ENCODE data around the gene MAFF. TPM values are rescaled to one million over a fixed set of nuclear protein-coding genes. Genes with fewer than 3 reads are reported as not detected.
"Not testable (repeated sequence)": the region's sequence is repeated elsewhere in the genome, so short reads cannot be mapped to it uniquely, and the experiment has no call there.

MAFF gene
- total and polyA plus RNA-seq, 7 experiments from 2014 or later = 1.6 to 72.6 (median 5.1) TPM

GRCh38 chr22:38176170-38176741 lies 25.5 kb upstream of the MAFF start:
- Histone ChIP-seq H3K36me3 (ENCODE audit: control insufficient read depth in 2 of 3, insufficient read depth in 3 of 3, low read length in 3 of 3) (no peaks in the 10 kb centered on the region), H3K9me3 (ENCODE audit: control insufficient read depth in 2 of 3, low read length in 3 of 3) (no peaks in the 10 kb centered on the region), H3K27me3 (ENCODE audit: control insufficient read depth in 2 of 2, insufficient read depth in 2 of 2, low read length in 2 of 2) (no peaks in the 10 kb centered on the region), H3K27ac (ENCODE audit: low read depth, low read length) (peak overlapping the region; percentile 12), H3K4me1 (ENCODE audit: control insufficient read depth in 2 of 2, insufficient read depth in 2 of 2, low read length in 2 of 2) (peaks cover 29 to 43% of the 10 kb centered on the region in 2 donors), H3K4me3 (ENCODE audit: low read length) (no peak overlapping the region)
- DNase-seq (peak in 5 of 9 donors; percentile 9 to 40 (median 26)), ATAC-seq (peak; percentile 58)
- H3K4me3 Mint-ChIP-seq = peak overlapping the region in 7 of 10 donors; percentile 38 to 73 (median 58)
- no peaks in the 10 kb centered on the region for H3K27me3 Mint-ChIP-seq
- H3K9me3 Mint-ChIP-seq = no peaks in the 10 kb centered on the region
- ChIA-PET POLR2A (interaction anchor here (0.7 to 1.6 kb wide), 5 partner anchors 9 to 27 kb away, joined by 3 to 12 read pairs (median 4); partner anchors contain the start of gene MAFF), CTCF (interaction anchor here (1.0 to 1.7 kb wide), 2 partner anchors 38 to 54 kb away, joined by 3 to 4 read pairs; no protein-coding TSS in a partner anchor)
- H3K36me3 Mint-ChIP-seq = peaks cover 3 to 13% (median 6%) of the 10 kb centered on the region in 5 donors
- intact Hi-C loops (cut with micrococcal nuclease) = no loop called here
- H3K27ac Mint-ChIP-seq = peak overlapping the region in 6 of 9 donors; percentile 8 to 87 (median 62)
- peaks cover 53 to 77% (median 64%) of the 10 kb centered on the region in 7 donors for H3K4me1 Mint-ChIP-seq

- Mint-ChIP-seq H3K4me3 (peak overlapping the region in 6 of 10 donors; percentile 27 to 73 (median 54)), H3K36me3 (peaks cover 1 to 10% (median 4%) of the 10 kb centered on the region in 5 donors), H3K27me3 (no peaks in the 10 kb centered on the region), H3K9me3 (no peaks in the 10 kb centered on the region), H3K4me1 (peaks cover 57 to 81% (median 66%) of the 10 kb centered on the region in 7 donors), H3K27ac (peak overlapping the region in 6 of 9 donors; percentile 22 to 83 (median 40))
- ChIA-PET POLR2A (interaction anchor here (1.4 to 1.6 kb wide), 2 partner anchors 10 to 24 kb away, joined by 6 to 12 read pairs; partner anchors contain the start of gene MAFF), CTCF (interaction anchor here (1.7 kb wide), 1 partner anchor 38 kb away, joined by 4 read pairs; no protein-coding TSS in a partner anchor)
- ATAC-seq = no peak
- no peak for DNase-seq
- Histone ChIP-seq H3K4me1 (ENCODE audit: control insufficient read depth in 2 of 2, insufficient read depth in 2 of 2, low read length in 2 of 2) (peaks cover 29 to 47% of the 10 kb centered on the region in 2 donors), H3K27ac (ENCODE audit: low read depth, low read length) (no peak overlapping the region), H3K9me3 (ENCODE audit: control insufficient read depth in 2 of 3, low read length in 3 of 3) (no peaks in the 10 kb centered on the region), H3K27me3 (ENCODE audit: control insufficient read depth in 2 of 2, insufficient read depth in 2 of 2, low read length in 2 of 2) (no peaks in the 10 kb centered on the region), H3K4me3 (ENCODE audit: low read length) (no peak overlapping the region), H3K36me3 (ENCODE audit: control insufficient read depth in 2 of 3, insufficient read depth in 3 of 3, low read length in 3 of 3) (no peaks in the 10 kb centered on the region)
- intact Hi-C loops (cut with micrococcal nuclease) = no loop called here
Observed at GRCh38 chr22:38177044-38177443, 24.8 kb upstream of the MAFF start.

- H3K27ac ChIP-seq (ENCODE audit: low read depth, low read length); H3K27me3 Mint-ChIP-seq; H3K9me3 Mint-ChIP-seq; H3K9me3 ChIP-seq (ENCODE audit: control insufficient read depth in 2 of 3, low read length in 3 of 3); H3K36me3 Mint-ChIP-seq; CTCF ChIA-PET; H3K36me3 ChIP-seq (ENCODE audit: control insufficient read depth in 2 of 3, insufficient read depth in 3 of 3, low read length in 3 of 3); H3K27me3 ChIP-seq (ENCODE audit: control insufficient read depth in 2 of 2, insufficient read depth in 2 of 2, low read length in 2 of 2); DNase-seq; ATAC-seq; intact Hi-C loops (cut with micrococcal nuclease); H3K4me3 ChIP-seq (ENCODE audit: low read length): not testable (repeated sequence)
- POLR2A ChIA-PET = interaction anchor here (0.5 kb wide), 1 partner anchor 32 kb away, joined by 4 read pairs; no protein-coding TSS in a partner anchor
- peaks cover 55 to 80% (median 63%) of the 10 kb centered on the region in 7 donors for H3K4me1 Mint-ChIP-seq
- H3K4me1 ChIP-seq (ENCODE audit: control insufficient read depth in 2 of 2, insufficient read depth in 2 of 2, low read length in 2 of 2) = peaks cover 29 to 48% of the 10 kb centered on the region in 2 donors
- peak overlapping the region in 1 of 10 donors; percentile 73 for H3K4me3 Mint-ChIP-seq
- peak overlapping the region in 3 of 9 donors; percentile 38 to 93 (median 71) for H3K27ac Mint-ChIP-seq
Observed at GRCh38 chr22:38177571-38177925, 24.2 kb upstream of the MAFF start.

GRCh38 chr22:38177926-38178604 lies 23.7 kb upstream of the MAFF start:
- H3K9me3 Mint-ChIP-seq = no peaks in the 10 kb centered on the region
- CTCF ChIA-PET = interaction anchor here (1.1 kb wide), 1 partner anchor 23 kb away, joined by 3 read pairs; no protein-coding TSS in a partner anchor
- no peaks in the 10 kb centered on the region for H3K36me3 ChIP-seq (ENCODE audit: control insufficient read depth in 2 of 3, insufficient read depth in 3 of 3, low read length in 3 of 3)
- ATAC-seq (no peak), DNase-seq (no peak)
- peaks cover 0 to 8% (median 3%) of the 10 kb centered on the region in 5 donors for H3K36me3 Mint-ChIP-seq
- peak overlapping the region in 1 of 10 donors; percentile 73 for H3K4me3 Mint-ChIP-seq
- POLR2A ChIA-PET = interaction anchor here (0.5 kb wide), 1 partner anchor 33 kb away, joined by 4 read pairs; no protein-coding TSS in a partner anchor
- intact Hi-C loops (cut with micrococcal nuclease) = no loop called here
- no peaks in the 10 kb centered on the region for H3K27me3 Mint-ChIP-seq
- no peak overlapping the region for H3K4me3 ChIP-seq (ENCODE audit: low read length)
- H3K4me1 ChIP-seq (ENCODE audit: control insufficient read depth in 2 of 2, insufficient read depth in 2 of 2, low read length in 2 of 2) = peaks cover 29 to 43% of the 10 kb centered on the region in 2 donors
- H3K4me1 Mint-ChIP-seq = peaks cover 50 to 74% (median 63%) of the 10 kb centered on the region in 7 donors
- H3K9me3 ChIP-seq (ENCODE audit: control insufficient read depth in 2 of 3, low read length in 3 of 3) = no peaks in the 10 kb centered on the region
- no peaks in the 10 kb centered on the region for H3K27me3 ChIP-seq (ENCODE audit: control insufficient read depth in 2 of 2, insufficient read depth in 2 of 2, low read length in 2 of 2)
- no peak overlapping the region for H3K27ac ChIP-seq (ENCODE audit: low read depth, low read length)
- H3K27ac Mint-ChIP-seq = peak overlapping the region in 2 of 9 donors; percentile 38 to 93

- H3K36me3 Mint-ChIP-seq; DNase-seq; H3K36me3 ChIP-seq (ENCODE audit: control insufficient read depth in 2 of 3, insufficient read depth in 3 of 3, low read length in 3 of 3); H3K9me3 Mint-ChIP-seq; intact Hi-C loops (cut with micrococcal nuclease); H3K27ac ChIP-seq (ENCODE audit: low read depth, low read length); ATAC-seq; H3K27me3 Mint-ChIP-seq; H3K4me3 ChIP-seq (ENCODE audit: low read length); H3K9me3 ChIP-seq (ENCODE audit: control insufficient read depth in 2 of 3, low read length in 3 of 3); H3K27me3 ChIP-seq (ENCODE audit: control insufficient read depth in 2 of 2, insufficient read depth in 2 of 2, low read length in 2 of 2): not testable (repeated sequence)
- Mint-ChIP-seq H3K4me3 (peak overlapping the region in 2 of 10 donors; percentile 32 to 58), H3K27ac (peak overlapping the region in 4 of 9 donors; percentile 27 to 93 (median 60)), H3K4me1 (peaks cover 45 to 70% (median 59%) of the 10 kb centered on the region in 7 donors)
- H3K4me1 ChIP-seq (ENCODE audit: control insufficient read depth in 2 of 2, insufficient read depth in 2 of 2, low read length in 2 of 2) = peaks cover 29 to 39% of the 10 kb centered on the region in 2 donors
- ChIA-PET POLR2A (interaction anchor here (0.6 kb wide), 1 partner anchor 22 kb away, joined by 3 read pairs; no protein-coding TSS in a partner anchor), CTCF (interaction anchor here (0.7 to 1.1 kb wide), 2 partner anchors 23 to 35 kb away, joined by 3 read pairs; no protein-coding TSS in a partner anchor)
Observed at GRCh38 chr22:38178605-38178937, 23.2 kb upstream of the MAFF start.

GRCh38 chr22:38180841-38181452 lies 20.8 kb upstream of the MAFF start:
- ChIA-PET POLR2A (interaction anchor here (0.5 to 2.6 kb wide), 4 partner anchors 21 to 117 kb away, joined by 3 to 21 read pairs (median 5); partner anchors contain the start of gene MAFF), CTCF (interaction anchor here (0.6 to 1.4 kb wide), 3 partner anchors 38 to 1754 kb away, joined by 3 read pairs; no protein-coding TSS in a partner anchor)
- peak in 8 of 9 donors; percentile 23 to 57 (median 46) for DNase-seq
- Histone ChIP-seq H3K27ac (ENCODE audit: low read depth, low read length) (peak overlapping the region; percentile 67), H3K9me3 (ENCODE audit: control insufficient read depth in 2 of 3, low read length in 3 of 3) (no peaks in the 10 kb centered on the region), H3K36me3 (ENCODE audit: control insufficient read depth in 2 of 3, insufficient read depth in 3 of 3, low read length in 3 of 3) (no peaks in the 10 kb centered on the region), H3K27me3 (ENCODE audit: control insufficient read depth in 2 of 2, insufficient read depth in 2 of 2, low read length in 2 of 2) (no peaks in the 10 kb centered on the region), H3K4me1 (ENCODE audit: control insufficient read depth in 2 of 2, insufficient read depth in 2 of 2, low read length in 2 of 2) (peaks cover 23 to 37% of the 10 kb centered on the region in 2 donors), H3K4me3 (ENCODE audit: low read length) (peak overlapping the region; percentile 90)
- Mint-ChIP-seq H3K27ac (peak overlapping the region; percentile 36 to 94 (median 89)), H3K9me3 (no peaks in the 10 kb centered on the region), H3K36me3 (peaks cover 0 to 5% (median 0%) of the 10 kb centered on the region in 5 donors), H3K4me3 (peak overlapping the region; percentile 88 to 100 (median 94)), H3K27me3 (peaks cover 0 to 10% (median 0%) of the 10 kb centered on the region in 5 donors), H3K4me1 (peaks cover 38 to 57% (median 49%) of the 10 kb centered on the region in 7 donors)
- peak; percentile 26 for ATAC-seq
- intact Hi-C loops (cut with micrococcal nuclease) = loop anchor here (1.0 to 10.0 kb wide), 12 partner anchors 20 to 520 kb away; partner anchors contain the start of genes DMC1 (in 2 of the 2), MAFF (in 2 of the 2), TMEM184B (in 2 of the 2) and ANKRD54 (in 1 of the 2)

All from naive thymus-derived CD4-positive, alpha-beta T cell (primary cell).